ENCODE results near the gene CHL1. TPM values are rescaled to one million over a fixed set of nuclear protein-coding genes. Genes with fewer than 3 reads are reported as not detected.

CHL1 gene
- total RNA-seq, 4 donors from 2014 or later: 2.6 to 64.8 (median 17.7) TPM

- DNase-seq: no peak
- H3K4me1 ChIP-seq: no peaks in the 10 kb centered on the region
- intact Hi-C loops (cut with DNase I; ENCODE audit: low total_unique reads): no loop called here
- no peaks in the 10 kb centered on the region for H3K9me3 ChIP-seq
- H3K36me3 ChIP-seq: no peaks in the 10 kb centered on the region
- TF ChIP-seq POLR2A (IDR thresholded peaks at IDR 0.05) (no peak), CTCF (IDR thresholded peaks at IDR 0.05) (no peak)
- H3K4me3 ChIP-seq: no peak overlapping the region
- no peak overlapping the region for H3K27ac ChIP-seq
- no peaks in the 10 kb centered on the region for H3K27me3 ChIP-seq
Measured at GRCh38 chr3:278300-279064, 81.9 kb downstream of the CHL1 start.

- intact Hi-C loops (cut with DNase I; ENCODE audit: low total_unique reads): no loop called here
- H3K9me3 ChIP-seq: no peaks in the 10 kb centered on the region
- H3K27me3 ChIP-seq: no peaks in the 10 kb centered on the region
- H3K4me1 ChIP-seq: no peaks in the 10 kb centered on the region
- TF ChIP-seq POLR2A (IDR thresholded peaks at IDR 0.05) (no peak), CTCF (IDR thresholded peaks at IDR 0.05) (no peak)
- no peak overlapping the region for H3K4me3 ChIP-seq
- no peaks in the 10 kb centered on the region for H3K36me3 ChIP-seq
- no peak for DNase-seq
- H3K27ac ChIP-seq: no peak overlapping the region
Measured at GRCh38 chr3:279325-279724, 82.8 kb downstream of the CHL1 start.

GRCh38 chr3:280681-281080 lies 84.1 kb downstream of the CHL1 start:
- intact Hi-C loops (cut with DNase I; ENCODE audit: low total_unique reads): no loop called here
- H3K36me3 ChIP-seq: no peaks in the 10 kb centered on the region
- no peak for DNase-seq
- H3K4me3 ChIP-seq: no peak overlapping the region
- H3K9me3 ChIP-seq: no peaks in the 10 kb centered on the region
- H3K4me1 ChIP-seq: no peaks in the 10 kb centered on the region
- H3K27me3 ChIP-seq: no peaks in the 10 kb centered on the region
- no peak overlapping the region for H3K27ac ChIP-seq
- no peak for TF ChIP-seq POLR2A (IDR thresholded peaks at IDR 0.05)
- TF ChIP-seq CTCF (IDR thresholded peaks at IDR 0.05): no peak

- no peak for DNase-seq
- Histone ChIP-seq H3K36me3 (no peaks in the 10 kb centered on the region), H3K27me3 (no peaks in the 10 kb centered on the region), H3K4me3 (no peak overlapping the region), H3K4me1 (no peaks in the 10 kb centered on the region), H3K9me3 (no peaks in the 10 kb centered on the region), H3K27ac (no peak overlapping the region)
- TF ChIP-seq POLR2A (IDR thresholded peaks at IDR 0.05) (no peak), CTCF (IDR thresholded peaks at IDR 0.05) (no peak)
- intact Hi-C loops (cut with DNase I; ENCODE audit: low total_unique reads): no loop called here
Measured at GRCh38 chr3:284322-284721, 87.8 kb downstream of the CHL1 start.

GRCh38 chr3:288417-288816 lies 91.9 kb downstream of the CHL1 start:
- Histone ChIP-seq H3K27me3 (no peaks in the 10 kb centered on the region), H3K4me1 (no peaks in the 10 kb centered on the region), H3K36me3 (no peaks in the 10 kb centered on the region), H3K9me3 (no peaks in the 10 kb centered on the region), H3K4me3 (no peak overlapping the region), H3K27ac (no peak overlapping the region)
- DNase-seq: no peak
- intact Hi-C loops (cut with DNase I; ENCODE audit: low total_unique reads): no loop called here
- TF ChIP-seq POLR2A (IDR thresholded peaks at IDR 0.05): no peak
- no peak for TF ChIP-seq CTCF (IDR thresholded peaks at IDR 0.05)

All from uterus (tissue), 4 donors.